Karpas-422 (cell line): ENCODE results near the gene MCHR1. TPM values are rescaled to one million over a fixed set of nuclear protein-coding genes. Genes with fewer than 3 reads are reported as not detected.

Experiments used
- DNase-seq: peaks from one replicate; pipeline ENCODE4 v3.0.0-alpha.2; 2015
- H2AFZ ChIP-seq: fragments of 200-600 bp; sonication (generic); 2 replicates; pipeline ENCODE4 v1.6.1; 2014; ENCODE audit warnings: antibody characterized with exemption, low read length, mixed read lengths
- H3K27ac ChIP-seq: fragments of 200-600 bp; sonication (generic); 2 replicates; pipeline ENCODE4 v1.5.1; 2014; ENCODE audit warnings: mild to moderate bottlenecking, low read length, moderate library complexity
- H3K27me3 ChIP-seq: fragments of 200-600 bp; sonication (generic); 2 replicates; pipeline ENCODE4 v1.6.1; 2014; ENCODE audit warnings: low read length, mixed read lengths
- H3K36me3 ChIP-seq: fragments of 200-600 bp; sonication (generic); 2 replicates; pipeline ENCODE4 v1.6.1; 2014; ENCODE audit warnings: low read length, mixed read lengths; ENCODE audit not compliant: insufficient read depth
- H3K4me1 ChIP-seq: fragments of 200-600 bp; sonication (generic); 2 replicates; pipeline ENCODE4 v1.6.1; 2014; ENCODE audit warnings: mild to moderate bottlenecking, low read length, mixed read lengths
- H3K4me2 ChIP-seq: fragments of 200-600 bp; sonication (generic); 2 replicates; pipeline ENCODE4 v1.6.1; 2014; ENCODE audit warnings: low read length, low read depth, mild to moderate bottlenecking; ENCODE audit not compliant: poor library complexity, severe bottlenecking
- H3K4me3 ChIP-seq: fragments of 200-600 bp; sonication (generic); 2 replicates; pipeline ENCODE4 v1.5.1; 2014; ENCODE audit warnings: mild to moderate bottlenecking, antibody characterized with exemption, low read length, mixed read lengths
- H3K79me2 ChIP-seq: fragments of 200-600 bp; sonication (generic); 2 replicates; pipeline ENCODE4 v1.6.1; 2014; ENCODE audit warnings: mild to moderate bottlenecking, low read length, mixed read lengths
- H3K9ac ChIP-seq: fragments of 200-600 bp; sonication (generic); 2 replicates; pipeline ENCODE4 v1.6.0; 2014; ENCODE audit warnings: low read length
- H3K9me2 ChIP-seq: fragments of 200-600 bp; sonication (generic), shearing (Covaris generic); replicated peaks from 2 replicates; pipeline ENCODE4 v1.6.0; 2014; ENCODE audit warnings: mild to moderate bottlenecking, low read length, moderate library complexity; ENCODE audit not compliant: insufficient read depth
- H3K9me3 ChIP-seq: fragments of 300-700, 200-600 bp; sonication (generic); 2 replicates; pipeline ENCODE4 v1.6.1; 2014; ENCODE audit warnings: low read length, mixed read lengths
- H4K20me1 ChIP-seq: fragments of 200-600 bp; sonication (generic); 2 replicates; pipeline ENCODE4 v1.6.1; 2014; ENCODE audit warnings: mild to moderate bottlenecking, antibody characterized with exemption, low read length, low read depth; ENCODE audit not compliant: insufficient read depth
- total RNA-seq: library from RNA; depleted of rRNA; stranded (reverse); fragments of >200 nt; shearing (Covaris generic); gene quantifications from 2 replicates; pipeline ENCODE4 v1.2.3, GENCODE V29; 2014; ENCODE audit warnings: low replicate concordance

MCHR1 gene
- total RNA-seq, 1 experiment from 2014 or later, result not detected

GRCh38 chr22:40637183-40638150, 41.8 kb upstream of the MCHR1 start:
- Histone ChIP-seq H3K4me1 (peaks cover 23% of the 10 kb centered on the region), H3K9me2 (no peaks in the 10 kb centered on the region), H3K4me2 (peak overlapping the region; percentile 98), H2AFZ (peak overlapping the region; percentile 99), H4K20me1 (peaks cover 35% of the 10 kb centered on the region), H3K79me2 (peaks cover 39% of the 10 kb centered on the region), H3K9ac (peak overlapping the region; percentile 87), H3K27ac (no peak overlapping the region), H3K4me3 (peak overlapping the region; percentile 93), H3K9me3 (no peaks in the 10 kb centered on the region), H3K27me3 (no peaks in the 10 kb centered on the region), H3K36me3 (0 out of 2 replicates have a peak, but pooled peaks cover 4% of the 10 kb centered on the region)
- DNase-seq, result peak; percentile 68

GRCh38 chr22:40638261-40638660, 41.0 kb upstream of the MCHR1 start:
- H2AFZ ChIP-seq, result no peak overlapping the region
- H4K20me1 ChIP-seq, result peaks cover 27% of the 10 kb centered on the region
- no peak for DNase-seq
- peak overlapping the region; percentile 93; the same call in 1 of the 2 replicates for H3K4me3 ChIP-seq
- no peaks in the 10 kb centered on the region for H3K9me3 ChIP-seq
- H3K9ac ChIP-seq, result no peak overlapping the region
- peak overlapping the region; percentile 98 for H3K4me2 ChIP-seq
- peaks cover 23% of the 10 kb centered on the region for H3K4me1 ChIP-seq
- H3K27ac ChIP-seq, result no peak overlapping the region
- no peaks in the 10 kb centered on the region for H3K27me3 ChIP-seq
- H3K36me3 ChIP-seq, result no peaks in the 10 kb centered on the region
- H3K79me2 ChIP-seq, result peaks cover 31% of the 10 kb centered on the region
- no peaks in the 10 kb centered on the region for H3K9me2 ChIP-seq

- no peak for DNase-seq
- Histone ChIP-seq H3K9me3 (no peaks in the 10 kb centered on the region), H3K4me3 (no peak overlapping the region), H3K36me3 (no peaks in the 10 kb centered on the region), H4K20me1 (0 out of 2 replicates have a peak, but pooled peaks cover under 1% of the 10 kb centered on the region), H3K27me3 (no peaks in the 10 kb centered on the region), H2AFZ (no peak overlapping the region), H3K79me2 (peaks cover 2% of the 10 kb centered on the region; the same call in 1 of the 2 replicates), H3K27ac (no peak overlapping the region), H3K9ac (no peak overlapping the region), H3K4me1 (peaks cover 7% of the 10 kb centered on the region), H3K4me2 (no peak overlapping the region), H3K9me2 (no peaks in the 10 kb centered on the region)
Measured at GRCh38 chr22:40641269-40641668, 38.0 kb upstream of the MCHR1 start.

GRCh38 chr22:40642316-40642715, 37.0 kb upstream of the MCHR1 start:
- no peak overlapping the region for H2AFZ ChIP-seq
- H3K27ac ChIP-seq, result no peak overlapping the region
- no peak overlapping the region for H3K9ac ChIP-seq
- H4K20me1 ChIP-seq, result no peaks in the 10 kb centered on the region
- H3K9me3 ChIP-seq, result no peaks in the 10 kb centered on the region
- peaks cover 7% of the 10 kb centered on the region for H3K4me1 ChIP-seq
- H3K4me3 ChIP-seq, result no peak overlapping the region
- DNase-seq, result no peak
- H3K79me2 ChIP-seq, result no peaks in the 10 kb centered on the region
- H3K36me3 ChIP-seq, result no peaks in the 10 kb centered on the region
- H3K9me2 ChIP-seq, result no peaks in the 10 kb centered on the region
- no peak overlapping the region for H3K4me2 ChIP-seq
- H3K27me3 ChIP-seq, result no peaks in the 10 kb centered on the region

GRCh38 chr22:40645579-40646197, 33.6 kb upstream of the MCHR1 start:
- Histone ChIP-seq H2AFZ (no peak overlapping the region), H3K36me3 (no peaks in the 10 kb centered on the region), H3K79me2 (no peaks in the 10 kb centered on the region), H3K27ac (no peak overlapping the region), H3K9me2 (no peaks in the 10 kb centered on the region), H3K9ac (no peak overlapping the region), H3K9me3 (no peaks in the 10 kb centered on the region), H3K4me3 (no peak overlapping the region), H3K4me1 (no peaks in the 10 kb centered on the region), H3K27me3 (no peaks in the 10 kb centered on the region), H4K20me1 (no peaks in the 10 kb centered on the region), H3K4me2 (no peak overlapping the region)
- no peak for DNase-seq

GRCh38 chr22:40648386-40648785, 30.9 kb upstream of the MCHR1 start:
- no peak overlapping the region for H3K27ac ChIP-seq
- H3K27me3 ChIP-seq, result no peaks in the 10 kb centered on the region
- no peak overlapping the region for H2AFZ ChIP-seq
- no peaks in the 10 kb centered on the region for H3K36me3 ChIP-seq
- peaks cover 17% of the 10 kb centered on the region for H3K4me1 ChIP-seq
- H3K4me3 ChIP-seq, result no peak overlapping the region
- DNase-seq, result no peak
- peaks cover 3% of the 10 kb centered on the region; the same call in 1 of the 2 replicates for H3K79me2 ChIP-seq
- no peaks in the 10 kb centered on the region for H3K9me2 ChIP-seq
- H4K20me1 ChIP-seq, result no peaks in the 10 kb centered on the region
- H3K9me3 ChIP-seq, result no peaks in the 10 kb centered on the region
- H3K9ac ChIP-seq, result no peak overlapping the region
- no peak overlapping the region for H3K4me2 ChIP-seq

- H3K4me2 ChIP-seq, result peak overlapping the region; percentile 95
- H4K20me1 ChIP-seq, result no peaks in the 10 kb centered on the region
- H2AFZ ChIP-seq, result peak overlapping the region; percentile 66
- no peaks in the 10 kb centered on the region for H3K27me3 ChIP-seq
- peaks cover 3% of the 10 kb centered on the region; the same call in 1 of the 2 replicates for H3K79me2 ChIP-seq
- no peak for DNase-seq
- no peaks in the 10 kb centered on the region for H3K9me3 ChIP-seq
- H3K4me1 ChIP-seq, result peaks cover 17% of the 10 kb centered on the region
- peak overlapping the region; percentile 80 for H3K4me3 ChIP-seq
- H3K9me2 ChIP-seq, result no peaks in the 10 kb centered on the region
- H3K36me3 ChIP-seq, result no peaks in the 10 kb centered on the region
- H3K27ac ChIP-seq, result peak overlapping the region; percentile 42; the same call in 1 of the 2 replicates
- H3K9ac ChIP-seq, result peak overlapping the region; percentile 87
Measured at GRCh38 chr22:40651057-40651456, 28.2 kb upstream of the MCHR1 start.
